Neural crest cell (in vitro differentiated cells): ENCODE results near the gene GOT2. TPM values are rescaled to one million over a fixed set of nuclear protein-coding genes. Genes with fewer than 3 reads are reported as not detected.

Experiments used
- DNase-seq: peaks from one replicate; pipeline ENCODE4 v3.0.0; 2021; ENCODE audit warnings: low read depth, mixed read lengths, low spot score
- H3K27ac Mint-ChIP-seq: one replicate; pipeline ENCODE4 v1.8.0; 2021; ENCODE audit warnings: mild to moderate bottlenecking, mixed read lengths; ENCODE audit not compliant: unreplicated experiment
- H3K27me3 Mint-ChIP-seq: 2 replicates; pipeline ENCODE4 v1.8.0; 2021; ENCODE audit warnings: low read depth, mild to moderate bottlenecking, mixed read lengths
- H3K36me3 Mint-ChIP-seq: 2 replicates; pipeline ENCODE4 v1.8.0; 2021; ENCODE audit warnings: low read depth, mild to moderate bottlenecking, mixed read lengths
- H3K4me1 Mint-ChIP-seq: 2 replicates; pipeline ENCODE4 v1.8.0; 2021; ENCODE audit warnings: mixed read lengths
- H3K4me3 Mint-ChIP-seq: one replicate; pipeline ENCODE4 v1.8.0; 2021; ENCODE audit warnings: mild to moderate bottlenecking, mixed read lengths
- H3K9me3 Mint-ChIP-seq: 2 replicates; pipeline ENCODE4 v1.8.0; 2021; ENCODE audit warnings: mixed read lengths
- CTCF ChIP-seq: fragments of 200-600 bp; sonication (generic); conservative IDR thresholded peaks from 2 replicates; pipeline ENCODE4 v1.5.0; 2021; ENCODE audit warnings: antibody characterized with exemption, mild to moderate bottlenecking
- total RNA-seq: library from RNA; stranded (reverse); gene quantifications from 2 replicates; pipeline ENCODE4 v1.2.1, GENCODE V29; 2021

The GOT2 gene
- total RNA-seq, 1 donor from 2014 or later = 128 TPM

GRCh38 chr16:58756650-58757332 is 22.7 kb upstream of the GOT2 start:
- Mint-ChIP-seq H3K27me3 (peaks cover 20% of the 10 kb centered on the region), H3K4me1 (peaks cover 4% of the 10 kb centered on the region), H3K27ac (no peak overlapping the region), H3K9me3 (no peaks in the 10 kb centered on the region), H3K36me3 (no peaks in the 10 kb centered on the region), H3K4me3 (no peak overlapping the region)
- no peak for DNase-seq
- TF ChIP-seq CTCF = no peak

DNA sequence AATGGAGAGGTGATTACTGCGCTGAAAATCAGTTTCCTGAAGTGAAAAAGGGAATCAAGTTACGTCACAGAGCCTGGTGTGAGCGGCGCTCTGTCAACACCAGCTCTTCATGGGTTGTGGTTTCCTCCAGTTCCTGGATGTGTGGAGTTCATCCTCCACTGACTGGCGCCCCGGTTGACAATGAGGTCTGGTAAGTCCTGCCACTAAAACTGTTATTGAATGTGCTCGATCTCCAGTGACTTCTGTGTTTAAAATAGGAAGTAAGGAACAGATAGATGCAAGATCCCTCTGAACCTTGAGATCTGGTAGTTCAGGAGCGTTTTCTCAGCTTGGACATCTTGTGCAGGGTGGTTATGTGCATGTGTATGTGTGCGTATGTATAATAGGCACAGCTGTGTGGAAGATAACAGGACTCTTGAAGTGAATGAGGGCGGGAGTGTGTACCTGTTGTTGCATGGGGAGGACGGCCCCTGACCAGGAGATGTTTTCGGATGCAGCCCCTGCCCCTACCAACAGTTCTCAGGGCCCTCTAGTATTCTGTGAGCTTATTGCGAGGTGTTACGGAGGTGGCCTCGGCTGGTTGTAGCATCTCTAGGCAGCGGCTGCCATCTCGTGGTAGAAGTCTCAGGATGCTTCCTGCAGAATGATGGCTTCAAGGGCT is 22.0 kb upstream of the GOT2 start:
- peak overlapping the region; percentile 57 for H3K27ac Mint-ChIP-seq
- peaks cover 20% of the 10 kb centered on the region for H3K27me3 Mint-ChIP-seq
- H3K4me3 Mint-ChIP-seq = no peak overlapping the region
- H3K4me1 Mint-ChIP-seq = peaks cover 4% of the 10 kb centered on the region
- DNase-seq = peak; percentile 68
- TF ChIP-seq CTCF = peak; percentile 82
- no peaks in the 10 kb centered on the region for H3K9me3 Mint-ChIP-seq
- H3K36me3 Mint-ChIP-seq = no peaks in the 10 kb centered on the region

DNA sequence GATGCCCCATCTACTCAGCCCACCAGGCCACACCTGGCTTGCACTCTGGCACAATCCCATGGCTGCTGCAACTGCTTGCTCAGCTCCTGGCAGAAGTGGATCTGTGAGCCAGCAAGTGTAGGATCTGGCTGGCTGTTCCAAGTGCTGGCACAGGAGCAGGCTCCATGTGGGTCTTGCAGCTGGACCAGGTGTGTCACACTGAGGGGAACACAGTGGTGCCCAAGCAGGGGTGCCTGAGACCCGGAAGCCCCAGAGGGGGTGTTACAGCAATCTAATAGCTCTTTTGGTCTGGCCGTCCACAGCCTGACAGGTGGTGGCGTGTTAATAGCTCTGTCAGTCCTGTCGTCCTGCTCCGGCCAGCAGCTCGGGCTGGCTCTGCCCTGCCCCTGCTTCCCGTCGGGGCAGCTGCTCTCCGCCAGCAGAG is 19.6 kb upstream of the GOT2 start:
- Mint-ChIP-seq H3K36me3 (no peaks in the 10 kb centered on the region), H3K4me3 (no peak overlapping the region), H3K27ac (no peak overlapping the region), H3K9me3 (no peaks in the 10 kb centered on the region), H3K27me3 (peaks cover 13% of the 10 kb centered on the region), H3K4me1 (peaks cover 4% of the 10 kb centered on the region)
- no peak for TF ChIP-seq CTCF
- DNase-seq = no peak

DNA sequence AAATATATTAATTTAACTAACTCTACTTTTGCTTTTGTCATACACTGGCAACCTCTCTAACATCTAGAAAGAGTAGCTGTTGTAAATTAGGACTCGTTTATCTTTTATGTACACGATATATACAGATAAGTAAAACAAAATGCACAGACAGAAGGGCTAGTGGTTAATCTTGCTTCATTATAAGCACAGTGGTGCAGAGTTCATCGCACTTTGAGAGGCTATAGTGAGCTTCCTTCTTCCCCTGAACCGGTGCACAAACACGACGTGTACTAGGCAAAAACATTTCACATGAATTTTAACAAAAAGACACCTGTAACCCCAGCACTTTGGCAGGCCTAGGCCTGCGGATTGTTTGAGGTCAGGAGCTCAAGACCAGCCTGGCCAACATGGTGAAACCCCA is 10.4 kb upstream of the GOT2 start:
- H3K9me3 Mint-ChIP-seq = no peaks in the 10 kb centered on the region
- H3K36me3 Mint-ChIP-seq = no peaks in the 10 kb centered on the region
- H3K27ac Mint-ChIP-seq = no peak overlapping the region
- no peak for DNase-seq
- H3K27me3 Mint-ChIP-seq = peaks cover 6% of the 10 kb centered on the region
- no peak overlapping the region for H3K4me3 Mint-ChIP-seq
- no peak for TF ChIP-seq CTCF
- no peaks in the 10 kb centered on the region for H3K4me1 Mint-ChIP-seq

DNA sequence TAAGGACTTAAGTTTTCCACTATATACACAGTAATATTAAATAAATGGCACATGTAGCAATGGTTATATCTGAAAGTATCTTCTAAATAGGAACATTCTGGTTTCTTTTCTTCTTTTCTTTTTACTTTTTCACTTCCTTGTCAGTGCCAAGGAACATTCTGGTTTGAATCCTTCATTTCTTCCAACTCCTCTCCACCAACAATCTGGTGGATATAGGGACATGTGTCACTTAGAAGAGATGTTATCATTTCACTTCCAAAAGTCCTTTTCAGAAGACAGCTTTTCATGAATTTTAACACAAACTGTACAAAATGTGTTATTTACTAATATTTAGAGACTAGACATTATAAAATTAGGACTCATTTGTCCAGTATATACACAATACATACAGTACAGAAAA is 7.9 kb upstream of the GOT2 start:
- H3K4me1 Mint-ChIP-seq = no peaks in the 10 kb centered on the region
- H3K4me3 Mint-ChIP-seq = no peak overlapping the region
- H3K9me3 Mint-ChIP-seq = no peaks in the 10 kb centered on the region
- no peaks in the 10 kb centered on the region for H3K36me3 Mint-ChIP-seq
- H3K27me3 Mint-ChIP-seq = peaks cover 10% of the 10 kb centered on the region
- DNase-seq = no peak
- TF ChIP-seq CTCF = no peak
- no peak overlapping the region for H3K27ac Mint-ChIP-seq
